Left cardiac atrium (tissue), 4 donors: ENCODE results near the gene ZCRB1. TPM values are rescaled to one million over a fixed set of nuclear protein-coding genes. Genes with fewer than 3 reads are reported as not detected.

Experiments
- ATAC-seq, 2 donors: fragments of 200-7000 bp; cut with Tn5 transposase; one replicate each; pipeline ENCODE4 v1.9.1; 2020; ENCODE audit warnings: mild to moderate bottlenecking in 2 of 2, moderate library complexity in 2 of 2
- DNase-seq: peaks from one replicate; pipeline ENCODE4 v3.0.0-alpha.2; 2020
- intact Hi-C, 2 donors: fragments of 100-400 bp; cut with DNase I; formaldehyde crosslinking; loops; one replicate each; pipeline versions ENCODE4 v1.14.1 to v1.15.1; 2022 to 2023
- microRNA-seq, 2 donors: library from miRNA; unstranded; fragments of <30 nt; microRNA quantifications; one replicate each; pipeline ENCODE4 v1.2.0, GENCODE V29; 2020
- total RNA-seq, 2 donors: library from RNA; stranded (reverse); fragmentation: NEBNext Ultra II Directional; extraction: Animal tissue kit (Norgen Biotek cat#: 25700); gene quantifications; one replicate each; pipeline ENCODE4 v1.2.1, GENCODE V29; 2021
- donor health status: DM: no; HTN: yes; CAD: no.
- donor health status: DM: no; HTN: yes; CAD: no; lungs with severe emphysema.
- donor health status: DM: yes; HTN: yes; CAD: no.
- donor health status: Dilated cardiomyopathy.

The ZCRB1 gene
- total RNA-seq, 2 donors from 2014 or later: 46.6 to 51.8 TPM

GRCh38 chr12:42285431-42285830, 40.5 kb downstream of the ZCRB1 start:
- DNase-seq (no peak), ATAC-seq (no peak)
- intact Hi-C loops: no loop called here

GRCh38 chr12:42284876-42285275, 41.0 kb downstream of the ZCRB1 start:
- no peak for DNase-seq
- intact Hi-C loops: no loop called here
- no peak for ATAC-seq

DNA sequence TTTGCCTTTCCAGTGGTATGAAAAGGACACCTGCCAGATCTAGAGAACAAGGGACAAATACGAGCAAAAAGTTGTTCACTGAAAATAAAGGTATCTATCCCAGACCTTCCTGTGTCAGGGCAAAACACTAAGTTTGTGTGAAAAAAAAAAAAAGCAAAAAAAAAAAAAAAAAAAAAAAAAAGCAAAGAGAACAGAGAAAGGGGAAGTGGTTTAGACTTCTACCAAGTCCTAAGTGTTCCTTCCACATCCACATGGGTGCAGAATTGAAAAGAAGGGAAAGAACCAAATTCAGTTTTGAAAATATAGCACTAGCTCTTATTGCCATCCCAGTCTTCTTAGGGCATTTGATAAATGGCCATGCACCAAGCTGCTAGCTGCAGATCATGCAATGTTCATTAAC, 41.7 kb downstream of the ZCRB1 start:
- intact Hi-C loops: no loop called here
- ATAC-seq (no peak), DNase-seq (no peak)

DNA sequence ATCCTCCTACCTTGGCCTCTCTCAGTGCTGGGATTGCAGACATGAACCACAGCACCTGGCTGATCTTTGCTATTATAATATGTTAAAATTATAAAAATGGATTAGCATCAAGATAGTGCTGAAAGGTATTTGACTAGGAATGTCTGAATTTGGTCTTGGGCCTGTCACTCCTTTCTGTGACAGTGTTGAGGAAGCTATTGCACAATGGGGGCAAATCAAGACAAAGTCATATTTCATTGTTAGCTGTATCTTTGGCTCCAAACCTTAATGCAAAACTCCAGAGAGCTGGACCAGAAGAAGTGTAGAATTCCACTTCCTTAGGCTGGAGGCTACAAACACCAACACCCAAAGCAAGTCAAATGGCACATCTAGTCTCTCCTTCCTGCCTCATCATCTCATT, 42.2 kb downstream of the ZCRB1 start:
- intact Hi-C loops: no loop called here
- no peak for DNase-seq
- ATAC-seq: no peak

GRCh38 chr12:42282294-42282693, 43.6 kb downstream of the ZCRB1 start:
- no peak for DNase-seq
- intact Hi-C loops: no loop called here
- ATAC-seq: no peak

- intact Hi-C loops: no loop called here
- no peak for DNase-seq
- no peak for ATAC-seq
Measured at GRCh38 chr12:42281844-42282243, 44.0 kb downstream of the ZCRB1 start.

GRCh38 chr12:42281278-42281677, 44.6 kb downstream of the ZCRB1 start:
- ATAC-seq: no peak
- intact Hi-C loops: no loop called here
- DNase-seq: no peak

DNA sequence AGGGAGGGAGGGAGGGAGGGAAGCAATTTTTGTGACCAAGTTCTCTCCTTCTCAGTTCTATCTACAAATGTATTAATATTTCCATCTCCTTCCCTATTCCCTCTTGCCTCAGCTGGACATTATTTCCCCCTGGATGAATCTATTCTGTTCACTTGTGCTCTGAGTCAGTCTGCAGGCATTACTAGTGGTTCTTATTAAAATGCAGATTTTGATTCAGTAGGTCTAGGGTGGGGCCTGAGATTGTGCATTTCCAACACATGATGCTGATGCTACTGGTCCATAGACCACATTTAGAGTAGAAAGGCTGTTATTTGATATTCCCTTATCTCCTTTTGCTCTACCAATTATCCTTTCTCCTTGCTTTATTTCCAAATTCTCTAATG, 47.8 kb downstream of the ZCRB1 start:
- no peak for DNase-seq
- intact Hi-C loops: no loop called here
- ATAC-seq: no peak

- no peak for ATAC-seq
- intact Hi-C loops: no loop called here
- no peak for DNase-seq
Measured at GRCh38 chr12:42277396-42278127, 48.3 kb downstream of the ZCRB1 start.

- intact Hi-C loops: no loop called here
- DNase-seq: no peak
Measured at GRCh38 chr12:42275499-42275898, 50.4 kb downstream of the ZCRB1 start.

GRCh38 chr12:42273706-42274105, 52.2 kb downstream of the ZCRB1 start:
- DNase-seq (no peak), ATAC-seq (no peak)
- intact Hi-C loops: no loop called here

More at GRCh38 chr12:42275499-42275898, 50.4 kb downstream of the ZCRB1 start:
- ATAC-seq: no peak

- ATAC-seq (no peak), DNase-seq (no peak)
- intact Hi-C loops: no loop called here
Measured at GRCh38 chr12:42270596-42270995, 55.3 kb downstream of the ZCRB1 start.

DNA sequence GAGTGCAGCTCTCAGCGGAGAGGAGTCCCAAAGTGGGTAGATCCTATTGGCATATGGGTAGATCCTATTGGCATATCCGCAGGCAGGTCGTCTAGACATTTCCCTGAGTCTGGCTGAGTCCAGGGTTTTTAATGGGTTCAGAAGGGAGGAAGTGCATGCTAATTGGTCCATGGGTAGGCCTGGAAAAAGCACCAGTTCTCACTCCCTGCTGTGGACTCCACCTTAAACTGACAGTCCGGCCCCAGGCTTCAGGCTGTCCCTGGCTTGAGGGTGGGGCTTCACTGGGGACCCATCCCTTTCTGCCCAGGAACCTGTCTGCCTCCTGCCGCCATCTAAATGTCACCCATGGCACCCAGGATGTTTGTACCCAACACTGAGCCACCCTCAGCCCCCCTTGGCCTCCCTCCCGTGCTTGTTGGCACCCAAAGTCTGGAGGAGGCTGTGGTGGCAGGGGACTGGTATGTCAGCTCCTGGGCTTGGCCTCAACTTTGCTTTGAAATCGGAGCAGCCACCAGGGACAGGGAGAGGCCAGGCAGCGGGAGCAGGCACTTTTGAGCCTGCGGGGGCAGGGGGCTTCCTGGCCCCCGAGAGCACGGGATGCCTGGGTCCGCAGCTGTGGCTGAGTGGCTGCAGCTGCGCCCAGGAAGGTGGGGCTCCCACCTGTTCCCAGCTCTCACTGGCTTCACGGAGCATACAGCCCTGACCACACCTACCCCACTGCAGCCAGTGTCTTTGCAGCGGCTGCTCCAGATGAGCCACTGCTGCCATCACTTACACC, 58.3 kb downstream of the ZCRB1 start:
- no peak for DNase-seq
- ATAC-seq: no peak
- intact Hi-C loops: no loop called here

- ATAC-seq (no peak), DNase-seq (no peak)
- intact Hi-C loops: no loop called here
Measured at GRCh38 chr12:42266579-42267230, 59.2 kb downstream of the ZCRB1 start.

DNA sequence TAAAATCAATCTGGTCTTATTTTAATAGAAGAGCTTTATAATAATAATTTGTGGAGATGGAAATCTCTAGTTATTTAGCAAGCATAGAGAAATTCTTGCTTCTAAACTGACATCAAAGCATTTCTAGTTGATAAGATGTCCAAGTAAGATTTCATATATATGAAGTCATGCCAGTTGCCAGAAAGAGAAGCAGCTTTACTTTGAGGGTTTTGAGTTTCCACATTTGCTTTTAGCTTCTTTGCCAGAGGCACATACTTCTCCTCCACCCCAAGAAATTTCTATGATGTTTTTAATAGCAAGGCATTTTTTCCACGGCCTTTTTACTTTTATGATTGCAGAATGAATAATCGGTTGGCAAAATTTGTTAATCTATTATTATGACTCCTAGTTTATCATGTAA, 63.6 kb downstream of the ZCRB1 start:
- intact Hi-C loops: no loop called here
- ATAC-seq (no peak), DNase-seq (no peak)

Small RNAs within 50 kb of the gene (microRNA-seq; reads per million reads assigned to microRNA genes)
- gene MIR7851: 0 reads per million in 2 donors

Other genes starting within 250 kb of the ZCRB1 start
- gene GXYLT1, start 181.2 kb downstream of the ZCRB1 start, total RNA-seq: 1 to 10 TPM; 6.3 to 6.4 TPM
- gene YAF2, start 87.8 kb downstream of the ZCRB1 start, total RNA-seq: 10 to 100 TPM; 64.7 to 76.0 TPM
- 10 to 100 TPM; 24.6 to 37.5 TPM for gene PPHLN1, start 73 bp upstream of the ZCRB1 start, total RNA-seq